MM.1S (cell line): ENCODE measurements around the gene VIM.

Experiments used
- DNase-seq: peaks from one replicate; pipeline ENCODE4 v3.0.0-alpha.2; 2015
- H2AFZ ChIP-seq: fragments of 300-600 bp; sonication (generic); 2 replicates; pipeline ENCODE4 v1.6.0; 2016; ENCODE audit warnings: antibody characterized with exemption, low read length
- H3F3A ChIP-seq: fragments of 300-600 bp; sonication (generic); 2 replicates; pipeline ENCODE4 v1.6.1; 2016; ENCODE audit warnings: mild to moderate bottlenecking, antibody characterized with exemption, low read length, moderate library complexity, mixed read lengths; ENCODE audit not compliant: insufficient read depth
- H3K27ac ChIP-seq: fragments of 300-600 bp; sonication (generic); 2 replicates; pipeline ENCODE4 v1.5.1; 2016; ENCODE audit warnings: mild to moderate bottlenecking, low read length
- H3K27me3 ChIP-seq: fragments of 300-600 bp; sonication (generic); replicated peaks from 2 replicates; pipeline ENCODE4 v1.6.0; 2016; ENCODE audit warnings: low read length; ENCODE audit not compliant: insufficient read depth
- H3K36me3 ChIP-seq: fragments of 300-600 bp; sonication (generic); replicated peaks from 2 replicates; pipeline ENCODE4 v1.6.1; 2016; ENCODE audit warnings: mild to moderate bottlenecking, low read length, mixed read lengths; ENCODE audit not compliant: insufficient read depth
- H3K4me1 ChIP-seq: fragments of 300-600 bp; sonication (generic); 2 replicates; pipeline ENCODE4 v1.6.1; 2016; ENCODE audit warnings: low read length, mixed read lengths
- H3K4me2 ChIP-seq: fragments of 300-600 bp; sonication (generic); 2 replicates; pipeline ENCODE4 v1.6.0; 2016; ENCODE audit warnings: low read depth, low read length
- H3K4me3 ChIP-seq: fragments of 300-600 bp; sonication (generic); 2 replicates; pipeline ENCODE4 v1.5.1; 2016; ENCODE audit warnings: low read length, mixed read lengths
- H3K79me2 ChIP-seq: fragments of 300-600 bp; sonication (generic); 2 replicates; pipeline ENCODE4 v1.6.1; 2016; ENCODE audit warnings: mixed run types, low read length, mixed read lengths
- H3K9ac ChIP-seq: fragments of 300-600 bp; sonication (generic); 2 replicates; pipeline ENCODE4 v1.6.1; 2016; ENCODE audit warnings: low read length, mixed read lengths
- H3K9me2 ChIP-seq: fragments of 300-600 bp; sonication (generic); replicated peaks from 2 replicates; pipeline ENCODE4 v1.6.1; 2016; ENCODE audit warnings: mild to moderate bottlenecking, low read length, mixed read lengths; ENCODE audit not compliant: insufficient read depth
- H3K9me3 ChIP-seq: fragments of 300-600 bp; sonication (generic); replicated peaks from 2 replicates; pipeline ENCODE4 v1.6.1; 2016; ENCODE audit warnings: mild to moderate bottlenecking, low read length, mixed read lengths; ENCODE audit not compliant: insufficient read depth
- H4K20me1 ChIP-seq: fragments of 300-600 bp; sonication (generic); 2 replicates; pipeline ENCODE4 v1.6.1; 2016; ENCODE audit warnings: mild to moderate bottlenecking, low read length, moderate library complexity, mixed read lengths; ENCODE audit not compliant: insufficient read depth
- CTCF ChIP-seq: fragments of 300-600 bp; sonication (generic); IDR thresholded peaks from 2 replicates; pipeline ENCODE4 v1.5.1; 2016; ENCODE audit warnings: antibody characterized with exemption, low read length, mixed read lengths
- EZH2 ChIP-seq: fragments of 300-600 bp; sonication (generic); optimal IDR thresholded peaks from 2 replicates; pipeline ENCODE3; 2017; ENCODE audit warnings: low read depth, mild to moderate bottlenecking, antibody characterized with exemption, low read length, mixed read lengths
- EZH2phosphoT487 ChIP-seq: fragments of 300-600 bp; sonication (generic); IDR thresholded peaks from 2 replicates; pipeline ENCODE4 v1.6.1; 2018; ENCODE audit warnings: antibody characterized with exemption, low read length

The VIM gene

GRCh38 chr10:17210361-17210760, 17.7 kb upstream of the VIM start:
- H3K9ac ChIP-seq: no peak overlapping the region
- TF ChIP-seq EZH2phosphoT487: no peak
- TF ChIP-seq CTCF: no peak
- TF ChIP-seq EZH2: no peak
- H3K36me3 ChIP-seq: no peaks in the 10 kb centered on the region
- no peaks in the 10 kb centered on the region for H3K9me2 ChIP-seq
- no peak overlapping the region for H2AFZ ChIP-seq
- no peaks in the 10 kb centered on the region for H4K20me1 ChIP-seq
- no peaks in the 10 kb centered on the region for H3F3A ChIP-seq
- H3K4me2 ChIP-seq: no peak overlapping the region
- H3K27ac ChIP-seq: no peak overlapping the region
- H3K9me3 ChIP-seq: no peaks in the 10 kb centered on the region
- H3K27me3 ChIP-seq: no peaks in the 10 kb centered on the region
- H3K79me2 ChIP-seq: no peaks in the 10 kb centered on the region
- H3K4me1 ChIP-seq: no peaks in the 10 kb centered on the region
- no peak for DNase-seq
- H3K4me3 ChIP-seq: no peak overlapping the region

- TF ChIP-seq CTCF: no peak
- no peak for TF ChIP-seq EZH2
- TF ChIP-seq EZH2phosphoT487: no peak
- Histone ChIP-seq H3K36me3 (no peaks in the 10 kb centered on the region), H2AFZ (no peak overlapping the region), H3K27ac (no peak overlapping the region), H3K4me1 (peaks cover 11% of the 10 kb centered on the region), H3K9ac (no peak overlapping the region), H4K20me1 (no peaks in the 10 kb centered on the region), H3K9me3 (no peaks in the 10 kb centered on the region), H3F3A (no peaks in the 10 kb centered on the region; the same call in 1 of the 2 replicates), H3K9me2 (no peaks in the 10 kb centered on the region), H3K27me3 (no peaks in the 10 kb centered on the region), H3K4me3 (no peak overlapping the region), H3K4me2 (no peak overlapping the region), H3K79me2 (no peaks in the 10 kb centered on the region)
- no peak for DNase-seq
Measured at GRCh38 chr10:17212802-17213221, 15.2 kb upstream of the VIM start.

GRCh38 chr10:17213646-17214349, 14.2 kb upstream of the VIM start:
- H3K9me3 ChIP-seq: no peaks in the 10 kb centered on the region
- H3K79me2 ChIP-seq: no peaks in the 10 kb centered on the region
- no peaks in the 10 kb centered on the region for H3K36me3 ChIP-seq
- no peaks in the 10 kb centered on the region for H3K9me2 ChIP-seq
- H3K4me1 ChIP-seq: peaks cover 11% of the 10 kb centered on the region
- H3K27ac ChIP-seq: no peak overlapping the region
- H3K9ac ChIP-seq: no peak overlapping the region
- H4K20me1 ChIP-seq: no peaks in the 10 kb centered on the region
- TF ChIP-seq EZH2phosphoT487: no peak
- no peak overlapping the region for H2AFZ ChIP-seq
- H3F3A ChIP-seq: no peaks in the 10 kb centered on the region; the same call in 1 of the 2 replicates
- H3K4me3 ChIP-seq: no peak overlapping the region
- DNase-seq: no peak
- H3K27me3 ChIP-seq: no peaks in the 10 kb centered on the region
- H3K4me2 ChIP-seq: no peak overlapping the region

GRCh38 chr10:17214526-17214925, 13.5 kb upstream of the VIM start:
- Histone ChIP-seq H3K9me3 (no peaks in the 10 kb centered on the region), H3K4me3 (no peak overlapping the region), H2AFZ (no peak overlapping the region), H3K4me2 (no peak overlapping the region), H3F3A (no peaks in the 10 kb centered on the region; the same call in 1 of the 2 replicates), H4K20me1 (no peaks in the 10 kb centered on the region), H3K4me1 (peaks cover 11% of the 10 kb centered on the region), H3K27me3 (no peaks in the 10 kb centered on the region), H3K27ac (no peak overlapping the region), H3K36me3 (no peaks in the 10 kb centered on the region), H3K79me2 (no peaks in the 10 kb centered on the region), H3K9ac (no peak overlapping the region), H3K9me2 (no peaks in the 10 kb centered on the region)
- no peak for DNase-seq
- no peak for TF ChIP-seq EZH2phosphoT487
- no peak for TF ChIP-seq EZH2
- no peak for TF ChIP-seq CTCF
